ENCODE results near the gene WDR41. TPM values are rescaled to one million over a fixed set of nuclear protein-coding genes. Genes with fewer than 3 reads are reported as not detected.

Gene WDR41
- total RNA-seq, 4 donors from 2014 or later: 82.7 to 161 (median 126) TPM

DNA sequence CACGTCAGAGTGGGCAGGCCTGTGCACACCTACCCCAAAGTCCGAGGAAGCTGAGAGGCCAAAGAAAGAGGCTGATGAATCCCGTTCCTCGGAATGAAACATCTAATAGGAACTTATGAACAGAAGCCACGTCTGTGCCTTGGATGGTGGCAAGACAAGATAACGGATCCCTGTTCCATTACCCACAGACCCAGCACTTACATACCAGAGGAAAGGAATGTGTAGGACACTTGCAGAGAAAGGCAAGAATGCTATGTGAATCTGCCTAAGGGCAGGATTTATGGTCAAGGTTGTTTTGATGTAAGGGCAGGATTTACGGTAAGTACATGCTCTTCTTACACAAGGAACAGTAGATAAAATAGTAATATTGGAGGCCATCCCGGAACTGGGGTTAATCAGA, 93.2 kb downstream of the WDR41 start:
- Histone ChIP-seq H3K27ac (no peak overlapping the region), H3K4me1 (no peaks in the 10 kb centered on the region), H3K36me3 (no peaks in the 10 kb centered on the region), H3K4me3 (no peak overlapping the region), H3K9me3 (no peaks in the 10 kb centered on the region), H3K27me3 (no peaks in the 10 kb centered on the region)
- intact Hi-C loops (cut with DNase I; ENCODE audit: low total_unique reads): no loop called here
- TF ChIP-seq POLR2A (IDR thresholded peaks at IDR 0.05) (no peak), CTCF (IDR thresholded peaks at IDR 0.05) (no peak)
- DNase-seq: no peak

DNA sequence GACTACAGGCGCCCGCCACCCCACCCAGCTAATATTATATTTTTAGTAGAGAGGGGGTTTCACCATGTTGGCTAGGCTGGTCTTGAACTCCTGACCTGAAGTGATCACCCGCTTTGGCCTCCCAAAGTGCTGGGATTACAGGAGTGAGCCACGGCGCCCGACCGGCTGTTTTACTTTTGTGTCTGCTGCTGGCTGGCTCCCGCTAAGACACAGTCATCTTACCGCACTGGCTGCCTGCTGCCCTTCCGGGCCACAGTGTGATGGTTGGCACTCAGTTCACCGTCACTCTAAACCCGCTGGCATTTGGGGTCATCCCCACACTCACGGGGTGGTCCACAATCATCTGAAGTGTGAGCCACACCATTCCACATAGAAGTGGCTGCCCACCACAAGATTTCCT, 93.7 kb downstream of the WDR41 start:
- Histone ChIP-seq H3K27me3 (no peaks in the 10 kb centered on the region), H3K9me3 (no peaks in the 10 kb centered on the region), H3K4me3 (no peak overlapping the region), H3K4me1 (no peaks in the 10 kb centered on the region), H3K36me3 (no peaks in the 10 kb centered on the region), H3K27ac (no peak overlapping the region)
- no peak for DNase-seq
- no peak for TF ChIP-seq CTCF (IDR thresholded peaks at IDR 0.05)
- no peak for TF ChIP-seq POLR2A (IDR thresholded peaks at IDR 0.05)
- intact Hi-C loops (cut with DNase I; ENCODE audit: low total_unique reads): no loop called here

- no peak for DNase-seq
- Histone ChIP-seq H3K4me1 (no peaks in the 10 kb centered on the region), H3K36me3 (no peaks in the 10 kb centered on the region), H3K27ac (no peak overlapping the region), H3K4me3 (no peak overlapping the region), H3K9me3 (no peaks in the 10 kb centered on the region), H3K27me3 (no peaks in the 10 kb centered on the region)
- TF ChIP-seq CTCF (IDR thresholded peaks at IDR 0.05) (no peak), POLR2A (IDR thresholded peaks at IDR 0.05) (no peak)
- intact Hi-C loops (cut with DNase I; ENCODE audit: low total_unique reads): no loop called here
These were observed 94.3 kb downstream of the WDR41 start for GRCh38 chr5:77397686-77398292.

DNA sequence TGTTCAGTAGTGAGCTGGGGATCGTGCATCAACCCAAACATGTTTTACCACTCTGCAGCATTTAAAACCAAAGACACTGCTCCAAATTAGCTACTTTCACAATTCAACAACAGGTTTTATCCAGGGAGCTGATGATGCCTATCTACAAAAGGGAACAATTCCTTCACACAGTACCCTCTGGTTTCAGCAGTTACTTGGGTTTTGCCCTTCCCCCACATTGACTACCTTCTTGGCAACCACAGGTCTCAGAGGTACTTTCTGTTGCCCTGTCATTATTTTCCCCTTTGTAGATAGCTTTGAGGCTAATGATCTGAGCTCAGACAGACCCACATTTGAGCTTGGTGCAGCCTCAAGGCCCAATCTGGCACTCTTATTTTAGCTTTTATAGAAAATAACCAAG, 96.1 kb downstream of the WDR41 start:
- H3K27ac ChIP-seq: no peak overlapping the region
- H3K36me3 ChIP-seq: no peaks in the 10 kb centered on the region
- TF ChIP-seq POLR2A (IDR thresholded peaks at IDR 0.05): no peak
- no peak for TF ChIP-seq CTCF (IDR thresholded peaks at IDR 0.05)
- intact Hi-C loops (cut with DNase I; ENCODE audit: low total_unique reads): no loop called here
- no peaks in the 10 kb centered on the region for H3K4me1 ChIP-seq
- no peaks in the 10 kb centered on the region for H3K27me3 ChIP-seq
- H3K9me3 ChIP-seq: no peaks in the 10 kb centered on the region
- H3K4me3 ChIP-seq: no peak overlapping the region
- DNase-seq: no peak

GRCh38 chr5:77394064-77394715, 97.9 kb downstream of the WDR41 start:
- Histone ChIP-seq H3K4me3 (no peak overlapping the region), H3K27ac (no peak overlapping the region), H3K4me1 (no peaks in the 10 kb centered on the region), H3K27me3 (no peaks in the 10 kb centered on the region), H3K36me3 (no peaks in the 10 kb centered on the region), H3K9me3 (no peaks in the 10 kb centered on the region)
- DNase-seq: no peak
- intact Hi-C loops (cut with DNase I; ENCODE audit: low total_unique reads): no loop called here
- no peak for TF ChIP-seq POLR2A (IDR thresholded peaks at IDR 0.05)
- no peak for TF ChIP-seq CTCF (IDR thresholded peaks at IDR 0.05)
